GM21786 (cell line): Measurements from ENCODE around the gene SPEF1.
"Not testable (repeated sequence)": the region's sequence is repeated elsewhere in the genome, so short reads cannot be mapped to it uniquely, and the experiment has no call there.

ENCODE experiments used
- ATAC-seq: cut with Tn5 transposase; IDR thresholded peaks from one replicate; pipeline ENCODE4 v1.9.1; 2021; ENCODE audit not compliant: unreplicated experiment

SPEF1 gene

DNA sequence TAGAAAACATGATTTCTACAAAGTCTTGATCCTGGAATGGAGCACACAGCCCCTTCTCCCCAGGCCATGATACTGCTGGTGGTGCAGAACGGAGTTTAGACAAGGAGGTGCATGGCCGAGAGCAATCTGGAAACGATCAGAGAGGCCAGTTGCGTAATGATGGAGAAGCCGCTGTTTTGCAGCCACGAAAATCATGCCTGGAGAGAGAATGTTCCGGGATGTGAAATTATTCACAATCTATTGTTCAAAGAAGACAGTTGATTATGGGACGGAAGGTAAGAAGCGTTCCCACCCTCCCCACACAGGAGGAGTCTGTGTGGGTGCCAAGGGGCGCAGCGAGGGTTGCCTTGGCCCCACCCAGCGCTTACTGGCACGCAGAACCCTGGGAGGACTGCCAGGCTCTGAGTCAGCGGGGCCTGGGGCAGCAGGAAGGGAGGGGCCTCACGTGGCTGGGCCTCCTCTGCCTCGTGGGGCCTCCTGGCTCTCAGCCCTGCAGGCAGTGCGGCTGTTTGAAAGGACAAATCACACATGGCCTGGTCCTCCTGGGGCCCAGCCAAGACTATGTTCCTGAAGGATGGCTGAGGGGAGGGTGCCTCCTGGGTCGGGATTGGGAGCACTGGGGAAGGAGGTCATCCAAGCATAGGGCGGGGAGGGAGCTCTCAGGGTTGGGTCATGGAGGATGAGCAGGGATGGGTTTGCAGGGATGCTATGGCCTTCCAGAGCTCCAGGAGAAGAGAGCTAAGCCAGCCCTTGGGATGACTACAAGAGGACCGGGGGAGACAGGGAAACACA, 30.4 kb upstream of the SPEF1 start:
- ATAC-seq: no peak

DNA sequence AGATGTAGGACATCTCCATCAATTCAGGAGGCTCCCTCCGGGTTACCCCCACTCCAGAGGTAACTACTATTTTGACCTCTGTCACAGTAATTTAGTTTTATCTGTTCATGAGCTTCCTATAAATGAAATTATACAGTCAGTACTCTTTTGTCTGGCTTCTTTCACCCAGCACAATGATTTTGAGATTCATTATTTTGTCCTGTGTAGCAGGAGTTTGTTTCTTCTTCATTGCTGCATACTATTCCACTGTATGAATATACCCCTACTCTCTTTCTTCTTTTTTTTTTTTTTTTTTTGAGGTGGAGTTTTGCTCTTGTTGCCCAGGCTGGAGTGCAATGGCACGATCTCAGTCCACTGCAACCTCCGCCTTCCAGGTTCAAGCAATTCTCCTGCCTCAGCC, 27.3 kb upstream of the SPEF1 start:
- no peak for ATAC-seq

DNA sequence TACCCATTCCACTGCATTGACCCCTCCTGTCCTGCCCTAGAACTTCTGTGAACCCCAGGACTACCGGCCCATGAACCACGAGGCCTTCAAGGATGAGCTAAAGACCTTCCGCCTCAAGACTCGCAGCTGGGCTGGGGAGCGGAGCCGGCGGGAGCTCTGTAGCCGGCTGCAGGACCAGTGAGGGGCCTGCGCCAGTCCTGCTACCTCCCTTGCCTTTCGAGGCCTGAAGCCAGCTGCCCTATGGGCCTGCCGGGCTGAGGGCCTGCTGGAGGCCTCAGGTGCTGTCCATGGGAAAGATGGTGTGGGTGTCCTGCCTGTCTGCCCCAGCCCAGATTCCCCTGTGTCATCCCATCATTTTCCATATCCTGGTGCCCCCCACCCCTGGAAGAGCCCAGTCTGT, 23.5 kb upstream of the SPEF1 start:
- ATAC-seq: no peak

DNA sequence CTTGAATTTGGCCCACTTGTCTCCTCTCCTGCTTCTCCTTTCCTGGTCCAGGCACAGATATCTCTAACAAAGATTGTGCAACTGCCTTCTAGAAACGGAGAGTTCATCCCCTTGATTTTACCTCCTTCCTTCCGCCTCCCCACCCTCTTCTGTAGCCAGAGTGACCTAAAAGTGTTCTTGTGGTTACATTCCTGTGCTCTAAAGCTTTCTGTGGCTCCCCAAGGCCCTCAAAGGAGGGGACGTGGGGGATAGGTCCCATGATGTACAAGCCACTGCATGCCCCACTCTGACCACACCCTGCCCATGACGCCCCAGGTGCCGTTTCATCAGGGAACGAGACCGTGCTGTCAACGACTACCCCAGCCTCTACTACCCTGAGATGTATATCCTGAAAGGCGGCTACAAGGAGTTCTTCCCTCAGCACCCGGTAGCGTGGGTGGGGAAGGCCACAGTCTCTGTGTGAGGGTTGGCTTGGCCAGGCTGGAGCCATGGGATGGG, 23.1 kb upstream of the SPEF1 start:
- no peak for ATAC-seq

DNA sequence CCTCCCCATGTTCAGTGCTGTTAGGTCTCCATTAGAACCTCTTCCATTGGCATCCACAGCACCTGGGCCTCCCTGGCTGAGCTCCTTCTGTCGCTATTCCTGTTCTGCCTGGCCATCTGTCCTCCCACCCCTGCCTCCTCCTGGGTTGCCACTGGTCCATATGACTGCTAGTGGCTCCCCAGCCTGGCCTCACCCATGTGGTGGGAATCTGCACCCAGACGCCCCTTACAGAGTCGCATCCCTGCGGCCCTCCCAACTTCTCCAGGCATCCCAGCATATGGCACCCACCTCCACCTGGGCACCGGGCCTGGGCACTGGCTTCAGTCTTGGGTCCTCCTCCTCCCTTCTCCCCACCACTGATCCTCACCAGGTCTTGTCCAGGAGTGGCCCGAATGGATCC, 22.6 kb upstream of the SPEF1 start:
- ATAC-seq: no peak

DNA sequence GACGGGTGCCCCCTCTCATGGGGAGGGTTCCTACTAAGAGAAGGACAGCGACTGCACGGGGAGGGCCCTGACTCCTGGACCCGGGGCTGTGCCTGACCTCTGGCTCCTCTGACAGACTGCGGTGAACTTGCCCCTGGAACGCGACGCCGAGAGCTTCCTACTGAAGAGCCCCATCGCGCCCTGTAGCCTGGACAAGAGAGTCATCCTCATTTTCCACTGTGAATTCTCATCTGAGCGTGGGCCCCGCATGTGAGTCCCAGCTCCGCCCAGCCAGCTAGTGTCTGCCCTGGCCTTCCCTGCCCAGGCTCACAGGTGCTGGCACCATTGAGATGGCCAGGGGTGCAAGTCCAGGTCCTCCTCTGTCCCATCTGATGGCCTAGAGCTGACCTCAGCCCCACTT, 22.0 kb upstream of the SPEF1 start:
- no peak for ATAC-seq

DNA sequence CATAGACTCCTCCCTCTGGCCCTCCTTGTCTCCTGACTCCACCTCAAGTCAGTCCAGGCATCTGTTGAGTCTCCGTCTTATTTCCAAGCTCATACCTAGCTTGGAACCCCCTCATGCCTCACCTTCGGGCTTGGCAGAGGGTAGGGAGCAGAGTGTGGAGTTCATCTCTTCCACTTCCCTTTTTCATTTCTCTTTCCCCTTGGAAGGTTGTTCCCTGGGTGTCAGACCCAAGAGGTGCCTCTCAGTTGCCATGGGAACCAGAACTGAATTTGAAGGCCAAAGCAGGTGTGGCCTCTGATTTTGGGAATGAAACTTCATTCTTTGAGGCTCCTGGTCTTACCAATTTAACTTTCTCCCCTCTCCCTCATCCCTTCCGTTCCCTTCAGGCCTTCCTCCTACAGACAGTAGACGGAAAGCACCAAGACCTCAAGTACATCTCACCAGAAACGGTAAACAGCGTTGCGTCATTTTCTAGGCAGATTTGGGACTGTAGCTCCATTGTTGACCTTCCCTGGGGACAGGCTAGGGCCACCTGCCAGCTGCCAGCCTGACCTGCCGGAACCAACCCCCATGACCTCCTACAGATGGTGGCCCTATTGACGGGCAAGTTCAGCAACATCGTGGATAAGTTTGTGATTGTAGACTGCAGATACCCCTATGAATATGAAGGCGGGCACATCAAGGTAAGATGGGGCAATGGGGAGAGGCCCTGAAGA, 21.4 kb upstream of the SPEF1 start:
- no peak for ATAC-seq

DNA sequence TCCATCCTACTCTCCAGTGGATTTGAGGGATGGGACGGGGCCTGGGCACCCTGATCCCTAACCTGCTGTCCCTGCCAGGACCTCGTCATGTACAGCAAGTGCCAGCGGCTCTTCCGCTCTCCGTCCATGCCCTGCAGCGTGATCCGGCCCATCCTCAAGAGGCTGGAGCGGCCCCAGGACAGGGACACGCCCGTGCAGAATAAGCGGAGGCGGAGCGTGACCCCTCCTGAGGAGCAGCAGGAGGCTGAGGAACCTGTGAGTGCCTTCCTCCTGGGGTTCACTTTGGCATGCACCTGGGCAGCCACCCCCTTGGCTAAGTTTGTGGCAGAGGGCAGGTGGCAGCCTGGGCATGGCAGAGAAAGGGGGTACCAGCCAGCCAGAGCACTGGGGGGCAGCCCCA, 20.6 kb upstream of the SPEF1 start:
- ATAC-seq: no peak

DNA sequence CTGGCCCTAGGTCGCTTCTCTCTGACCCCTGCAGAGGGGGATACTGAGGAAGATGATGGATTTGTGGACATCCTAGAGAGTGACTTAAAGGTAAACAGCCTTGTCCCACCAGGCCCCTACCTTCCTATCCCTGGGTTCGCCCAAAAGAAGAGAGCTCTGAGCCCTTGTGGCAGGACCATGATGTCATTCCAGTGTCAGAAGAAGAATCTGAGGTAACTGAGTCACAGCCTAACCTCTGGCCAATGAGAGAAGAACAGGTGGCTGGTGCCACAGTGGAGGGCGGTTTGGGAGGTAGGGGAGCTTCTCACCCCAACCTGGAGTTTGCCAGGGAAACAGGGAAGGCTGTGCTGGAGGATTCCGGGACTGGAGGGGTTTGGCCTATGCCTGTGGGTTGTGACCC, 20.1 kb upstream of the SPEF1 start:
- no peak for ATAC-seq

DNA sequence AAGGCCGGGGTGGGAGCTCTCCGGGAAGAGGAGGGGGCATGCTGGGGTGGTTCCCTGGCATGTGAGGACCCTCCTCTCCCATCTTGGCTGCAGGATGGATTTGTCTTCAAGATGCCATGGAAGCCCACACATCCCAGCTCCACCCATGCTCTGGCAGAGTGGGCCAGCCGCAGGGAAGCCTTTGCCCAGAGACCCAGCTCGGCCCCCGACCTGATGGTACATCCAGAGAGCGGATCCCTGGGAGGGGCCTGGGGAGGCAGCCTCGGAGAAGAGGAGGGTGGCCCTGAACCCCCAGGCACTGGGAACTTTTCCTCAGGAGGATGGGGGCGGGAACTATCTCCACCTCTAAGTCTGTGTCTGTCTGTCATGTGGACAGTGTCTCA, 19.6 kb upstream of the SPEF1 start:
- no peak for ATAC-seq

DNA sequence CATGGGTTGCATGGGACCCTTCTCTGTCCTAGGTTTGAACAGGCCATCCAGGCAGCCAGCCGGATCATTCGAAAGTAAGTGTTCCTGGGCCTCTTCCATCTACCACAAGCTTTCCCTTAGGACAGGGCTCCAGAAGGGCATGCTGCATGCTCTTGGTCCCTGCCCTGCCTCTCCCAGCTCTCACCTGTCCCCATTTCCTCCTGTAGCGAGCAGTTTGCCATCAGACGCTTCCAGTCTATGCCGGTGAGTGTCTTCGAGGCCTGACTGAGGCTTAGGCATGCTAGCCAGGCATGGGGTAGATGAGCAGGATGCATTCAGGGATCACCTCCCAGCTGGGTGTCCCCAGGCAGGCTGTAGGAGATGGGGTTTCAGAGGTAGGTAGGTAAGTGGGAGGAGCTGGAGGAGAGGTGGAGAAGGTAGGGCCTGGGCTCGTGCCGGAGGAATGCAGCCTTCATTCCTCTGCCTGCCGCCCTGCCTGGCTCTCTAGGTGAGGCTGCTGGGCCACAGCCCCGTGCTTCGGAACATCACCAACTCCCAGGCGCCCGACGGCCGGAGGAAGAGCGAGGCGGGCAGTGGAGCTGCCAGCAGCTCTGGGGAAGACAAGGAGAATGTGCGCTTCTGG, 19.1 kb upstream of the SPEF1 start:
- no peak for ATAC-seq

DNA sequence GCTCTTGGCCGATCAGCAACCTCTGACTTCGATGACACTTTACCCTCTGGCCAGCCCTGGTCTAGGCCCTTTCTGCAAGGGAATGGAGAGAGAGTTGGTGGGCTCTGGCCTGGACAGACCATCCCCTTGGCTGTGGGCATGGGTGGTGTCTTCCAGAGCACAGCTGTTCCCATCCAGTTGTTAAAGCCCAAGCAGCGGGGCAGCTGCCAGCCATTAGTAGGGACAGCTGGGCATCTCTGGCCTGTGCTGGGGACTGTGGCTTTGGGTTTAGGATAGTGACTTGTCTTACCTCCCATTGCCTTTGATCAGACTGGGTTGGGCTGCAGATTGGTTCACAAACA, 17.6 kb upstream of the SPEF1 start:
- no peak for ATAC-seq

DNA sequence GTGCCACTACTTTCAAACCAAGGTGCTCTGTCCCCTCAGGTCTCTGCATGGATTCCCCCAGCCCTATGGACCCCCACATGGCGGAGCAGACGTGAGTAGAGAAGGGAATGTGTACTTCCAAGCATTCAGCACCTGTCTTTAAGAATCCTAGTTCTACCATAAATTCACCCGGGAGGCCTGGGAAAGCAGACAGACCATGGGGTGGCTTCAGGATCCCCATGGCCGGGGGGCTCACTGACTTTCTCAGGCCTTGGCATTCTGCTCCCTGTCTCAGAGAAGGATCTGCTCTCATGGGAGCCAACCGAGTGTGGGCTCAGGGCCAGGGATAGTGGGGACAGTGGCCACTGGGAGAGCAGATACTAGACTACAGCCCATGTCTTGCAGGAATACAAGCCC, 17.1 kb upstream of the SPEF1 start:
- no peak for ATAC-seq

DNA sequence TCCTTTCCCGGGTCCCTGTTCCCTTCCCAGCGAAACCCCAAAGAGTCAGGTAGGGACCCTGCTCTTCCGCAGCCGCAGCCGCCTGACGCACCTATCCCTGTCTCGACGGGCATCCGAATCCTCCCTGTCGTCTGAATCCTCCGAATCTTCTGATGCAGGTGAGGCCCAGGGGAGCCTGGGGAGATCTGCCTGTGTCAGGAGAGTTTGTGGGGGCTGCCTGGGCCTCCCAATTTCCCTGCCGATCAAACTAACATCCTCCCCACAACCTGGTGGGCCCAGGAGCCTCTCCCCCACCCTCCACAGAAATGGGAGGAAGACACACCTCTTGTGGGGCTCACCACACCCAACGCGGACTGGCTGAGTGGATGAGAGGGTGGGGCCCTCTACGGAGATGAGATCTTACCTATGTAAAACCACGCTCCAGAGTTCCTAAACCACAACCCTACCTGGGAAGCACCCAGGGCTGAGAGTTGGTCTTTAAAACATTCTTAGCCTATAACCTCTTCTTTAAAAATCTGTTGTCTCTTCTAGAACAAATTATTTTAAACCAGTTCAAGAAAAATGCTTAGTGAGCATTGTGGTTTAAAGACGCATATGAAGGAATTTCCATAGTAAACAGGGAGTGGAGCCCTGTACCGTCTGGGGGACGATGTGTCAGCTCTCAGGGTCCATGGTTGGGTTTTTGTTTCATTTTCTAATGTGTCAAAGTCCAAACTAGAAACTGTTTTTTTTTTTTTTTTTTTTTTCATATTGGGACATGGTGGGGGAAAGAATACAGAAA, 16.5 kb upstream of the SPEF1 start:
- ATAC-seq: no peak

DNA sequence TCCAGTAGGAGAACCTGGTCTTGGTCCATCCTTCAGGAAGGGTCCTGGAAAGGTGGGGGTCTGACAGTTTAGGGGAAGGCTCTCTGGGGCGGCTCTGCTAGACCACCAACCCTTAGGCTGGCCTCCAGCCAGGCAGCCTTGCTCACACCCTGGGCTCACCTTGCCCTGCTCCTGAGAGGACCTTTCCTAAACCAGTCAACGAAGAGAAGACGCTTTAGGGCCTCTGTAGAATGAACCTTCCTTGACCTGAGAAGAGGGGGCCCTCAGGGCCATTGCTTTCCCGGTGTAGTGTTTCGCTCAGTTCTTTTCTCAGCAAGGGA, 15.9 kb upstream of the SPEF1 start:
- no peak for ATAC-seq

DNA sequence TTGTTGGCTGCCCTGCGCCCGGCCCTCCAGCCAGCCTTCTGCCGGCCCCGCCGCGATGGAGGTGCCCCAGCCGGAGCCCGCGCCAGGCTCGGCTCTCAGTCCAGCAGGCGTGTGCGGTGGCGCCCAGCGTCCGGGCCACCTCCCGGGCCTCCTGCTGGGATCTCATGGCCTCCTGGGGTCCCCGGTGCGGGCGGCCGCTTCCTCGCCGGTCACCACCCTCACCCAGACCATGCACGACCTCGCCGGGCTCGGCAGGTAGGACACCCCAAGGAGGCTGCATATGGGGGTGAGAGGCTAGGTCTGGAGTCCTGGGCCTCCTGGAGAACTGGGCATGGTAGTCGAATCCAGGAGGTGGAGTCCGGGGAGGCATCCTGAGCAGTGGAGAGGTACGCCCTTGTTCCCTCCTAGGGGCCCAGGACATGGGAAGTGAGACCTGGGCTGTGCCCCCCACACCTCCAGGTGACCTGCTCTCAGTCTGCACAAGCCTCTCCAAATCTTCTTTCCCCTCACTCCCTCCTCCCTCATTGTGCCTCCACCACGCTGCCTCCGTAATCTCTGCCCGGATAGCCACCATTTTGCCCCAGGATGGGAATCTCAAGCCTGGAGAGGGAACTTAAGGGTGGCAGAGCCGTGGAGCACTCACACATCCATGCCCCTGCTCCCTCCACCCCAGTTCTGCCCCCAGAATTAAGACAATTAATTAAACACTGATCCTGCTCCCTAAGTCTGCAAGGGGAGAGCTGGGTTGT, 15.4 kb upstream of the SPEF1 start:
- ATAC-seq: no peak

DNA sequence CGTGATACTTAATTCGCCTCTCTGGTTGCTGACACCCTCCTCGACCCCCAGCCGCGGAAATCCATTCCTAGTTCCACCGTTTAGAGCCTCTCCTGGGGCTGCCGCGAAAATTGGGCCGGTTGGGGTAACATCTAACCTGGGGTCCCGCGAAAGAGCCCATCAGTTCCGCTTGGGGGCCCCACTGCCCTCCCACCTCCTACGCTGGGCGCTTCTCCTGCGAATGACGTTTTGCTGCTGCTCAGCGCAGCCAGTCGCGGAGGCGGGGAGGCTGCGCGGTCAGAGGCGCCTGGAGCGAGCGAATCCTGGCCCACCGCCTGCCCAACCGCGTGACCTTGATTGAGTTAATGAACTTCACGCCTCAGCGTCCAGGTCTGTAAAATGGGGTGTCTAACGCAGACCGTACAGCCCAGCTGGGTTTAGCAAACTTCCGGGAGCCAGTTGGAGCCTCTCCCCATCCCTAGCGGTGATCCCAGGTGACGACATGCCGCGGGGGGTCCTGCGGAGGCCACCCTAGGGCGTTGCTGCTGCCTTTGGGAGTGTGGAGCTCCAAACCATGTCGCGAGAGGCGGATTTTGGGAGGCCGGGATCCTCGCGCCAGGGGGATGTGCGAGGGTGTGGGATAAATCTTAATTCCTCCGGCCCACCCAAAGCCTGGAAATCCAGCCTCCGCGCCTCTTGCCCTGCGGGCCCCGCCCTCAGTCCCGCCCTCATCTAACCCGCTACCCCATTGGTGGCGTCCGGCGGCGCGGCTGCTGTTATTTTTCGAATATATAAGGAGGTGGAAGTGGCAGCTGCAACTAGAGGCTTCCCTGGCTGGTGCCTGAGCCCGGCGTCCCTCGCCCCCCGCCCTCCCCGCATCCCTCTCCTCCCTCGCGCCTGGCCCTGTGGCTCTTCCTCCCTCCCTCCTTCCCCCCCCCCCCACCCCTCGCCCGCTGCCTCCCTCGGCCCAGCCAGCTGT, 14.5 kb upstream of the SPEF1 start, which contains the start of gene CDC25B:
CDC25B (plus strand) TSS at position 800 of the 958 bp plus-strand sequence. CDS start 222 bp downstream, outside the sequence.
- peak; percentile 57 for ATAC-seq

DNA sequence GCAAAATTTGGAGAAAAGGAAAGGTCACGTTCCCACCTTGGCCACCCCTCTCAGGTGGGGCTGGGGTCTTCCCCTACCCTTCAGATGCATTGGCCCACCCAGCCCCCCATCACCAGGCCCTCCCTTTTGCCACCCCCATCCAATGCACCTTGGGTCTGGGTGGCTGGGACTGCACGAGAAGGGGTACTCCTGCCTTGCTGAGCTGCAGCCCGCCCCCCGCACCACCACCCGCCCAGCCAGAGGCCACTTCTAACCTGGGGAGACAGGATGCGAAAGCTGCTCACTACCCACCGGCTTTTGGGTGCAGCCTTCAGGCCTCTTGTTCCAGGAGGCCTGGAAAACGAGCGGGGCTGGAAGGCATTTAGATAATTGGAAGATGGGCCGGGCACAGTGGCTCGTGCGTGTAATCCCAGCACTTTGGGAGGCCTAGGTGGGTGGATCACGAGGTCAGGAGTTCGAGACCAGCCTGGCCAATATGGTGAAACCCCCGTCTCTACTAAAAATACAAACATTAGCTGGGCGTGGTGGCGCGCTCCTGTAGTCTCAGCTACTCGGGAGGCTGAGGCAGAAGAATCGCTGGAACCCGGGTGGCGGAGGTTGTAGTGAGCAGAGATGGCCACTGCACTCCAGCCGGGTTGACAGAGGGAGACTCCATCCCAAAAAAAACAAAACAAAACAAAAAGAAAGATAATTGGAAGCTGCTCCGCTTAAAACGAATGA, 13.6 kb upstream of the SPEF1 start:
- no peak for ATAC-seq

DNA sequence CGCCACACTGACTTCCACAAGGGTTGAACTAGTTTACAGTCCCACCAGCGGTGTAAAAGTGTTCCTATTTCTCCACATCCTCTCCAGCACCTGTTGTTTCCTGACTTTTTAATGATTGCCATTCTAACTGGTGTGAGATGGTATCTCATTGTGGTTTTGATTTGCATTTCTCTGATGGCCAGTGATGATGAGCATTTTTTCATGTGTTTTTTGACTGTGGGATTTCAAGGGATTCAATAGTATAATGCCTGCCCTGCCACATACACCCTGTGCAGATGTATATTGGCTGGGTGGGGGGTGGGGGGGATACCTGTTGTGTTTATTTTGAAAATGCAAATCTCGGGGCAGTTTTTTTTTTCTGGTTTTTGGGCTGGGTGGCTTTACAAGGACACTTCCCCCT, 12.9 kb upstream of the SPEF1 start:
- not testable (repeated sequence) for ATAC-seq
